PC-9 (cell line): ENCODE results near the gene RAD50.

Experiments used
- EZH2 ChIP-seq: fragments of 200-600 bp; sonication (generic); IDR thresholded peaks from 2 replicates; pipeline ENCODE4 v1.8.0; 2017; ENCODE audit warnings: antibody characterized with exemption, low read depth
- TF ChIP-seq, protein P1 (sequence below): fragments of 200-600 bp; sonication (generic); conservative IDR thresholded peaks from 2 replicates; pipeline ENCODE4 v1.6.1; 2017; ENCODE audit warnings: mixed run types, antibody characterized with exemption, mild to moderate bottlenecking, moderate library complexity

GRCh38 chr5:132549576-132549975, 7.2 kb upstream of the RAD50 start:
- TF ChIP-seq, protein P1, sequence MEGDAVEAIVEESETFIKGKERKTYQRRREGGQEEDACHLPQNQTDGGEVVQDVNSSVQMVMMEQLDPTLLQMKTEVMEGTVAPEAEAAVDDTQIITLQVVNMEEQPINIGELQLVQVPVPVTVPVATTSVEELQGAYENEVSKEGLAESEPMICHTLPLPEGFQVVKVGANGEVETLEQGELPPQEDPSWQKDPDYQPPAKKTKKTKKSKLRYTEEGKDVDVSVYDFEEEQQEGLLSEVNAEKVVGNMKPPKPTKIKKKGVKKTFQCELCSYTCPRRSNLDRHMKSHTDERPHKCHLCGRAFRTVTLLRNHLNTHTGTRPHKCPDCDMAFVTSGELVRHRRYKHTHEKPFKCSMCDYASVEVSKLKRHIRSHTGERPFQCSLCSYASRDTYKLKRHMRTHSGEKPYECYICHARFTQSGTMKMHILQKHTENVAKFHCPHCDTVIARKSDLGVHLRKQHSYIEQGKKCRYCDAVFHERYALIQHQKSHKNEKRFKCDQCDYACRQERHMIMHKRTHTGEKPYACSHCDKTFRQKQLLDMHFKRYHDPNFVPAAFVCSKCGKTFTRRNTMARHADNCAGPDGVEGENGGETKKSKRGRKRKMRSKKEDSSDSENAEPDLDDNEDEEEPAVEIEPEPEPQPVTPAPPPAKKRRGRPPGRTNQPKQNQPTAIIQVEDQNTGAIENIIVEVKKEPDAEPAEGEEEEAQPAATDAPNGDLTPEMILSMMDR: no peak
- TF ChIP-seq EZH2: no peak
